ENCODE results near the gene PLCH1. TPM values are rescaled to one million over a fixed set of nuclear protein-coding genes. Genes with fewer than 3 reads are reported as not detected.

PLCH1 gene
- total and polyA plus RNA-seq, 9 of the 15 experiments (the other 6 are each of a cell fraction or from before 2014, with no cell fraction given), result 0.17 to 0.62 (median 0.40) TPM

DNA sequence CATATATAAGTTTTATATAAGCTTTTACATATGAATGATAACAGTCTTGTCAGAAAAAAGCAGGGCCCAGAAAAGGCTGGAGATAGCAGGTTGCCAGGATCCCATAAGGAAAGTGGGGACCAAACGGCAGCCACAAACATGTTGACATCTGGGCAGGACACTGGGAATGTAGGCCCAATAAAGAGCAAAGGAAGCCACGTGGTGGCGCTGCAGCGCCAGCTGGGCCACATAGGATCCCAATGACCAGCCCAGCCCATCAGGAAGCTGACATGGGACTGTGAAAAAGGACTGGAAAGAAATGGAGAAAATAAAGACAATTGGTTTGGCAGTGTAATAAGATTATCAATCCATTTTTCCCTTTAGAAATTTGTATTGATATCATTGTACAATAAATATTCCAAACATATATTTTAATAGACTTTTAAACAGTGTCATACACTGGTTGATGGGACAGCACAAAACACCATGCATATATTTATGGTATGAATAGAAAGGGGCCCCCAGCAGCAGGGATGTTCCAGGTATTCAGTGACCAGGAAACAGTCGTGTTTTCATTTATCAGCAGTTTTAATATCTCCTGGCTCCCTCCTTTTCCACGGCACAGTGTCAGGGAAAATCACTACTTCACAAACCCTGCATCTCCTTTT lies 362.4 kb downstream of the PLCH1 start (continued):
- TF ChIP-seq, protein P1, sequence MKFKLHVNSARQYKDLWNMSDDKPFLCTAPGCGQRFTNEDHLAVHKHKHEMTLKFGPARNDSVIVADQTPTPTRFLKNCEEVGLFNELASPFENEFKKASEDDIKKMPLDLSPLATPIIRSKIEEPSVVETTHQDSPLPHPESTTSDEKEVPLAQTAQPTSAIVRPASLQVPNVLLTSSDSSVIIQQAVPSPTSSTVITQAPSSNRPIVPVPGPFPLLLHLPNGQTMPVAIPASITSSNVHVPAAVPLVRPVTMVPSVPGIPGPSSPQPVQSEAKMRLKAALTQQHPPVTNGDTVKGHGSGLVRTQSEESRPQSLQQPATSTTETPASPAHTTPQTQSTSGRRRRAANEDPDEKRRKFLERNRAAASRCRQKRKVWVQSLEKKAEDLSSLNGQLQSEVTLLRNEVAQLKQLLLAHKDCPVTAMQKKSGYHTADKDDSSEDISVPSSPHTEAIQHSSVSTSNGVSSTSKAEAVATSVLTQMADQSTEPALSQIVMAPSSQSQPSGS (CRISPR knock-in tag; IDR thresholded peaks at IDR 0.05), result no peak
- TF ChIP-seq ZNF24 (IDR thresholded peaks at IDR 0.05) (no peak), MTA3 (IDR thresholded peaks at IDR 0.05; ENCODE audit: borderline replicate concordance) (no peak), RAD21 (CRISPR knock-in tag; conservative IDR thresholded peaks at IDR 0.05 in 1 of 2, IDR thresholded peaks at IDR 0.05 in 1 of 2) (peak; percentile 94 to 95), ZNF507 (tag; conservative IDR thresholded peaks at IDR 0.05) (peak; percentile 48), NR3C1 (CRISPR knock-in tag; IDR thresholded peaks at IDR 0.05) (no peak), FIP1L1 (IDR thresholded peaks at IDR 0.05; ENCODE audit: low read depth, low read length, poor library complexity, severe bottlenecking) (no peak), SMAD1 (IDR thresholded peaks at IDR 0.05; ENCODE audit: low read depth, low read length, partially characterized antibody) (no peak), ETV5 (CRISPR knock-in tag; IDR thresholded peaks at IDR 0.05; ENCODE audit: low read depth) (no peak), ZBTB2 (IDR thresholded peaks at IDR 0.05) (no peak), DDX20 (tag; IDR thresholded peaks at IDR 0.05; ENCODE audit: low read depth) (no peak), DEAF1 (CRISPR knock-in tag; IDR thresholded peaks at IDR 0.05) (peak; percentile 87), ZNF23 (CRISPR knock-in tag; IDR thresholded peaks at IDR 0.05) (no peak), NCOA1 (IDR thresholded peaks at IDR 0.05; ENCODE audit: low read depth) (no peak), GABPB2 (CRISPR knock-in tag; conservative IDR thresholded peaks at IDR 0.05) (no peak), XRCC5 (IDR thresholded peaks at IDR 0.05; ENCODE audit: low read depth, low read length) (no peak)
- TF ChIP-seq, protein P2, sequence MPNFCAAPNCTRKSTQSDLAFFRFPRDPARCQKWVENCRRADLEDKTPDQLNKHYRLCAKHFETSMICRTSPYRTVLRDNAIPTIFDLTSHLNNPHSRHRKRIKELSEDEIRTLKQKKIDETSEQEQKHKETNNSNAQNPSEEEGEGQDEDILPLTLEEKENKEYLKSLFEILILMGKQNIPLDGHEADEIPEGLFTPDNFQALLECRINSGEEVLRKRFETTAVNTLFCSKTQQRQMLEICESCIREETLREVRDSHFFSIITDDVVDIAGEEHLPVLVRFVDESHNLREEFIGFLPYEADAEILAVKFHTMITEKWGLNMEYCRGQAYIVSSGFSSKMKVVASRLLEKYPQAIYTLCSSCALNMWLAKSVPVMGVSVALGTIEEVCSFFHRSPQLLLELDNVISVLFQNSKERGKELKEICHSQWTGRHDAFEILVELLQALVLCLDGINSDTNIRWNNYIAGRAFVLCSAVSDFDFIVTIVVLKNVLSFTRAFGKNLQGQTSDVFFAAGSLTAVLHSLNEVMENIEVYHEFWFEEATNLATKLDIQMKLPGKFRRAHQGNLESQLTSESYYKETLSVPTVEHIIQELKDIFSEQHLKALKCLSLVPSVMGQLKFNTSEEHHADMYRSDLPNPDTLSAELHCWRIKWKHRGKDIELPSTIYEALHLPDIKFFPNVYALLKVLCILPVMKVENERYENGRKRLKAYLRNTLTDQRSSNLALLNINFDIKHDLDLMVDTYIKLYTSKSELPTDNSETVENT (CRISPR knock-in tag; IDR thresholded peaks at IDR 0.05), result no peak
- TF ChIP-seq, protein P3, sequence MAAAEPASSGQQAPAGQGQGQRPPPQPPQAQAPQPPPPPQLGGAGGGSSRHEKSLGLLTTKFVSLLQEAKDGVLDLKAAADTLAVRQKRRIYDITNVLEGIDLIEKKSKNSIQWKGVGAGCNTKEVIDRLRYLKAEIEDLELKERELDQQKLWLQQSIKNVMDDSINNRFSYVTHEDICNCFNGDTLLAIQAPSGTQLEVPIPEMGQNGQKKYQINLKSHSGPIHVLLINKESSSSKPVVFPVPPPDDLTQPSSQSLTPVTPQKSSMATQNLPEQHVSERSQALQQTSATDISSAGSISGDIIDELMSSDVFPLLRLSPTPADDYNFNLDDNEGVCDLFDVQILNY (CRISPR knock-in tag; IDR thresholded peaks at IDR 0.05), result no peak
- TF ChIP-seq, protein P4, sequence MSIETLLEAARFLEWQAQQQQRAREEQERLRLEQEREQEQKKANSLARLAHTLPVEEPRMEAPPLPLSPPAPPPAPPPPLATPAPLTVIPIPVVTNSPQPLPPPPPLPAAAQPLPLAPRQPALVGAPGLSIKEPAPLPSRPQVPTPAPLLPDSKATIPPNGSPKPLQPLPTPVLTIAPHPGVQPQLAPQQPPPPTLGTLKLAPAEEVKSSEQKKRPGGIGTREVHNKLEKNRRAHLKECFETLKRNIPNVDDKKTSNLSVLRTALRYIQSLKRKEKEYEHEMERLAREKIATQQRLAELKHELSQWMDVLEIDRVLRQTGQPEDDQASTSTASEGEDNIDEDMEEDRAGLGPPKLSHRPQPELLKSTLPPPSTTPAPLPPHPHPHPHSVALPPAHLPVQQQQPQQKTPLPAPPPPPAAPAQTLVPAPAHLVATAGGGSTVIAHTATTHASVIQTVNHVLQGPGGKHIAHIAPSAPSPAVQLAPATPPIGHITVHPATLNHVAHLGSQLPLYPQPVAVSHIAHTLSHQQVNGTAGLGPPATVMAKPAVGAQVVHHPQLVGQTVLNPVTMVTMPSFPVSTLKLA (conservative IDR thresholded peaks at IDR 0.05), result peak in 1 of 2 experiments; percentile 35; a peak in 1 of 4 replicates

All from K562 (cell line).